Neutrophil (primary cell): ENCODE results near the gene NFE2.

Experiments
- H3K27ac ChIP-seq: fragments of 200-600 bp; sonication (generic); 2 replicates; pipeline ENCODE4 v1.5.1; 2016; ENCODE audit warnings: mild to moderate bottlenecking, moderate library complexity
- H3K27me3 ChIP-seq: fragments of 200-600 bp; sonication (generic); 2 replicates; pipeline ENCODE4 v1.6.0; 2016; ENCODE audit warnings: mild to moderate bottlenecking
- H3K36me3 ChIP-seq: fragments of 200-600 bp; sonication (generic); 2 replicates; pipeline ENCODE4 v1.5.1; 2017
- H3K4me1 ChIP-seq, 2 experiments: fragments of 200-600 bp in 1 of 2; sonication (generic) in 1 of 2; 1 replicate in 1 of 2; 2 replicates in 1 of 2; pipeline versions ENCODE4 v1.5.1 to v1.6.1; 2013 to 2016; ENCODE audit warnings: low read depth in 1 of 2, low read length in 1 of 2, mild to moderate bottlenecking in 1 of 2, moderate library complexity in 1 of 2; ENCODE audit not compliant: control insufficient read depth in 1 of 2, insufficient read depth in 1 of 2
- H3K4me3 ChIP-seq, 2 experiments: fragments of 200-600 bp in 1 of 2; sonication (generic) in 1 of 2; 1 replicate in 1 of 2; 2 replicates in 1 of 2; pipeline ENCODE4 v1.5.1; 2013 to 2016; ENCODE audit warnings: low read depth in 1 of 2, low read length in 1 of 2, mild to moderate bottlenecking in 1 of 2, moderate library complexity in 1 of 2
- H3K9me3 ChIP-seq: fragments of 200-600 bp; sonication (generic); 2 replicates; pipeline ENCODE4 v1.5.1; 2016
- TF ChIP-seq, protein P1 (sequence below): fragments of 200-600 bp; sonication (generic); IDR thresholded peaks from 2 replicates; pipeline ENCODE4 v1.5.1; 2016; ENCODE audit warnings: antibody characterized with exemption

Gene NFE2

DNA sequence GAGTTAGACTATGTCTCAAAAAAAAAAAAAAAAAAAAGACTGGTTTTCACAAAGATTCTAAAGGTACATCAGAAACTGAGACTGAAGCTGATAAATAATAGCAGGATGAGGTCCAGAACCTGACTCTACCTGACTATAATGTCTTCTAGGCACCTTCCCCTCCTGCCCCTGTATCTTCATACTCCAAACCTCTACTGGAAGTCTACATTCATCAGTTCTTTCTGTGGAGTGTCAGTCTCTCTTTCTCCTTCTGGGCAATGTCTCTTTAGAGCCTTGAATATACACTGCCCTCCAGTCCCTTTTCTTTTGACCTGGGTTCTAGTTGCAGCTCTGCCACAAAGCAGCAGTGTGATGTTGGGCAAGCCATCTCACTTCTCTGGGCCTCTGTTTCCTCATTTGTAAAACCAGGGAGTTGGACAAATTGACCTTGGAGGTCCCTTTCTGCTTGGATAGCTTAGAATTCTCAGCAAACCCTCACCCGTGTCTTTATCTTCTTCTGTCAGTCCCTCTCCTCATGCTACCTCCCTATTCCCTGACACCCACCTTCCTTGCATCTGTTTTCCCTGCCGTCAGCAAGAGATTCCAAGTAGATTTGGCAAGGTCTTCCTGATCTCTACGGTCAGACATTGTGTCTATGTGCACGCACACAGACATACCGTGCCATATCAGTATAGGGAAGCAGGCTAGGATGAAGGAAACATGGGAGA, 4.3 kb downstream of the NFE2 start:
- Histone ChIP-seq H3K27me3 (no peaks in the 10 kb centered on the region), H3K9me3 (no peaks in the 10 kb centered on the region), H3K4me3 (peak overlapping the region; percentile 82 to 91), H3K27ac (peak overlapping the region; percentile 93), H3K36me3 (peaks cover 46% of the 10 kb centered on the region), H3K4me1 (peaks cover 69 to 85% of the 10 kb centered on the region in 2 experiments)
- TF ChIP-seq, protein P1, sequence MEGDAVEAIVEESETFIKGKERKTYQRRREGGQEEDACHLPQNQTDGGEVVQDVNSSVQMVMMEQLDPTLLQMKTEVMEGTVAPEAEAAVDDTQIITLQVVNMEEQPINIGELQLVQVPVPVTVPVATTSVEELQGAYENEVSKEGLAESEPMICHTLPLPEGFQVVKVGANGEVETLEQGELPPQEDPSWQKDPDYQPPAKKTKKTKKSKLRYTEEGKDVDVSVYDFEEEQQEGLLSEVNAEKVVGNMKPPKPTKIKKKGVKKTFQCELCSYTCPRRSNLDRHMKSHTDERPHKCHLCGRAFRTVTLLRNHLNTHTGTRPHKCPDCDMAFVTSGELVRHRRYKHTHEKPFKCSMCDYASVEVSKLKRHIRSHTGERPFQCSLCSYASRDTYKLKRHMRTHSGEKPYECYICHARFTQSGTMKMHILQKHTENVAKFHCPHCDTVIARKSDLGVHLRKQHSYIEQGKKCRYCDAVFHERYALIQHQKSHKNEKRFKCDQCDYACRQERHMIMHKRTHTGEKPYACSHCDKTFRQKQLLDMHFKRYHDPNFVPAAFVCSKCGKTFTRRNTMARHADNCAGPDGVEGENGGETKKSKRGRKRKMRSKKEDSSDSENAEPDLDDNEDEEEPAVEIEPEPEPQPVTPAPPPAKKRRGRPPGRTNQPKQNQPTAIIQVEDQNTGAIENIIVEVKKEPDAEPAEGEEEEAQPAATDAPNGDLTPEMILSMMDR = no peak

- H3K27me3 ChIP-seq = no peaks in the 10 kb centered on the region
- H3K4me1 ChIP-seq = peaks cover 71 to 93% of the 10 kb centered on the region in 2 experiments
- H3K4me3 ChIP-seq = peak overlapping the region; percentile 82 to 91
- peak overlapping the region; percentile 93 for H3K27ac ChIP-seq
- peaks cover 61% of the 10 kb centered on the region for H3K36me3 ChIP-seq
- H3K9me3 ChIP-seq = no peaks in the 10 kb centered on the region
- TF ChIP-seq, protein P1 = no peak
Measured at GRCh38 chr12:54294953-54295566, 5.8 kb downstream of the NFE2 start.

- Histone ChIP-seq H3K4me3 (peak overlapping the region; percentile 82 to 91), H3K27ac (peak overlapping the region; percentile 93), H3K4me1 (peaks cover 78 to 96% of the 10 kb centered on the region in 2 experiments), H3K27me3 (no peaks in the 10 kb centered on the region), H3K36me3 (peaks cover 68% of the 10 kb centered on the region), H3K9me3 (no peaks in the 10 kb centered on the region)
- TF ChIP-seq, protein P1 = peak; percentile 91
Measured at GRCh38 chr12:54294152-54294952, 6.5 kb downstream of the NFE2 start.

- peak overlapping the region; percentile 93 for H3K27ac ChIP-seq
Measured at GRCh38 chr12:54292931-54293241, 7.9 kb downstream of the NFE2 start.

More at GRCh38 chr12:54292931-54293241, 7.9 kb downstream of the NFE2 start:
- Histone ChIP-seq H3K27me3 (no peaks in the 10 kb centered on the region), H3K4me1 (peaks cover 89 to 96% of the 10 kb centered on the region in 2 experiments), H3K36me3 (peaks cover 83% of the 10 kb centered on the region), H3K4me3 (no peak overlapping the region), H3K9me3 (no peaks in the 10 kb centered on the region)
- TF ChIP-seq, protein P1 = no peak
